Measurements from ENCODE around the gene MORN3. TPM values are rescaled to one million over a fixed set of nuclear protein-coding genes. Genes with fewer than 3 reads are reported as not detected.

MORN3 gene
- total and polyA plus RNA-seq, 2 of the 4 experiments (the other 2 are of a cell fraction) = 0.18 to 0.22 TPM

- no peak overlapping the region for H4K91ac ChIP-seq (ENCODE audit: insufficient read depth, low read depth, low read length)
- H3K18ac ChIP-seq (ENCODE audit: low read depth, low read length) = no peak overlapping the region
- no peak overlapping the region for H3K4me2 ChIP-seq (ENCODE audit: low read depth, low read length)
- H2AFZ ChIP-seq (replicated peaks; ENCODE audit: low read length, poor library complexity) = no peak overlapping the region
- H3K9ac ChIP-seq (ENCODE audit: low read depth, low read length) = no peak overlapping the region
- no peak overlapping the region for H2BK120ac ChIP-seq (ENCODE audit: low read depth, low read length)
- peaks cover 12% of the 10 kb centered on the region for H3K9me1 ChIP-seq (ENCODE audit: insufficient read depth, low read length)
- no peak overlapping the region for H4K5ac ChIP-seq (ENCODE audit: low read depth, low read length)
- intact Hi-C loops (cut with micrococcal nuclease) (no loop called here), in situ Hi-C loops (cut with MboI; ENCODE audit: low sequenced_read_pairs) (no loop called here), dilution Hi-C loops (cut with HindIII; ENCODE audit: low sequenced_read_pairs, unreplicated experiment) (no loop called here)
- WGBS, 2 experiments (ENCODE audit: extremely low coverage in 2 of 2, insufficient read length in 1 of 2) = 90% methylated on average over 2 of the region's 14 CpGs; no CpG with 5 or more reads in 1 of the 2 experiments
- H4K20me1 ChIP-seq (ENCODE audit: insufficient read depth, low read length) = no peaks in the 10 kb centered on the region; the same call in 1 of the 2 replicates
- peaks cover 8% of the 10 kb centered on the region; the same call in 1 of the 2 replicates for H3K36me3 ChIP-seq (ENCODE audit: control insufficient read depth, insufficient read depth, low read length)
- H2BK20ac ChIP-seq (ENCODE audit: low read depth, low read length) = no peak overlapping the region
- ATAC-seq (ENCODE audit: low read depth) = no peak
- no peak overlapping the region for H3K56ac ChIP-seq (ENCODE audit: extremely low read depth, insufficient read depth, low read length)
- H3K79me1 ChIP-seq (ENCODE audit: low read depth in 1 of 2, low read length in 2 of 2) = peaks cover 3 to 44% of the 10 kb centered on the region in 2 experiments; a peak in 3 of 4 replicates
- H3K14ac ChIP-seq (replicated peaks; ENCODE audit: low read depth, low read length) = no peak overlapping the region
- no peaks in the 10 kb centered on the region for H3K9me3 ChIP-seq (ENCODE audit: control insufficient read depth, insufficient read depth, low read length)
- H2BK15ac ChIP-seq (ENCODE audit: low read depth, low read length) = no peak overlapping the region
- no peak overlapping the region for H2AK5ac ChIP-seq (ENCODE audit: low read depth, low read length)
- peaks cover 6% of the 10 kb centered on the region; the same call in 1 of the 2 replicates for H3K4me1 ChIP-seq (ENCODE audit: control insufficient read depth, insufficient read depth, low read length)
- no peak overlapping the region for H2AK9ac ChIP-seq (replicated peaks; ENCODE audit: low read depth, low read length, poor library complexity)
- H3K4ac ChIP-seq (ENCODE audit: low read depth, low read length) = no peak overlapping the region
- ChIA-PET POLR2A (ENCODE audit: unreplicated experiment) (no interaction called here), CTCF (no interaction called here)
- no peak overlapping the region for H3K27ac ChIP-seq (ENCODE audit: insufficient read depth, low read length)
- no TSS peak for BruUV-seq (replicated peaks)
- DNase-seq = no peak
- no peak overlapping the region for H4K8ac ChIP-seq (ENCODE audit: low read depth in 2 of 2, low read length in 2 of 2)
- no peak overlapping the region for H3K23ac ChIP-seq (ENCODE audit: low read depth, low read length)
- H2BK5ac ChIP-seq (ENCODE audit: low read depth, low read length, poor library complexity, severe bottlenecking) = no peak overlapping the region
- no peaks in the 10 kb centered on the region for H3K27me3 ChIP-seq (ENCODE audit: control insufficient read depth, insufficient read depth, low read length)
- H3K4me3 ChIP-seq (ENCODE audit: insufficient read depth, low read depth, low read length) = no peak overlapping the region
- TF ChIP-seq SMC3 (IDR thresholded peaks at IDR 0.05; ENCODE audit: low read depth, low read length) (no peak), USF2 (IDR thresholded peaks at IDR 0.05; ENCODE audit: low read depth, low read length) (no peak), NFE2L2 (IDR thresholded peaks at IDR 0.05; ENCODE audit: low read depth, low read length) (no peak), RCOR1 (IDR thresholded peaks at IDR 0.05; ENCODE audit: insufficient replicate concordance, low read length) (no peak), ELK1 (IDR thresholded peaks at IDR 0.05; ENCODE audit: borderline replicate concordance, low read depth, low read length) (no peak), BHLHE40 (IDR thresholded peaks at IDR 0.05; ENCODE audit: low read depth, low read length) (no peak), RAD21 (IDR thresholded peaks at IDR 0.05; ENCODE audit: low read length) (no peak), POLR2A (IDR thresholded peaks at IDR 0.05; ENCODE audit: low read depth, low read length) (no peak), RFX5 (IDR thresholded peaks at IDR 0.05; ENCODE audit: low read depth, low read length) (no peak), CHD1 (IDR thresholded peaks at IDR 0.05; ENCODE audit: low read depth, low read length) (no peak), CEBPB (IDR thresholded peaks at IDR 0.05; ENCODE audit: low read depth, low read length) (no peak), MXI1 (IDR thresholded peaks at IDR 0.05; ENCODE audit: borderline replicate concordance, low read depth, low read length) (no peak), CTCF (conservative IDR thresholded peaks at IDR 0.05; ENCODE audit: low read depth, low read length) (no peak), MAZ (IDR thresholded peaks at IDR 0.05; ENCODE audit: borderline replicate concordance, low read depth, low read length) (no peak), MAFK (IDR thresholded peaks at IDR 0.05; ENCODE audit: low read depth, low read length) (no peak)
Measured at GRCh38 chr12:121638298-121639202, 30.9 kb downstream of the MORN3 start.

Measured in IMR-90 (cell line).